NT2/D1 (cell line): ENCODE results near the gene PTPRN2.

Experiments used
- YY1 ChIP-seq: IDR thresholded peaks from 2 replicates; pipeline ENCODE4 v1.6.1; 2011; ENCODE audit not compliant: insufficient read length, insufficient read depth
- ZNF274 ChIP-seq: IDR thresholded peaks from 2 replicates; pipeline ENCODE4 v1.6.1; 2011; ENCODE audit warnings: mild to moderate bottlenecking, low read depth, low read length

DNA sequence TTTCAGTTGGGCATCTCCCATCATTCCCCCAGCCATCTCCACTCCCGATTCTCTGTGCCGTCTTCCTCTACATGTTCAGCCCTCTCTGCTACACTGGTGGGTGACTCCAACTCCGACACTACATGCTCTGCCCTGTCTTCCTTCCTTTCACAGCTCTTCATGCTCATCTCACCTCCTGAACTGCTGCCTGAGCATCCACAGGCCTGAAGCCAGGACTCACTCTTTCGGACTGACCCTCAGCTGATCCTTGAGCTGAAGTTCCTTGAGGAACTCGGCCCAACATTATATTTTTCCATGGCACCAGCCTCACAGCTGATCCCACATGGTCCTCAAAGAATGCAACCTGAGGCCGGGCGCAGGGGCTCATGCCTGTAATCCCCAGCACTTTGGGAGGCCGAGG lies 538.4 kb downstream of the PTPRN2 start:
- TF ChIP-seq ZNF274 (no peak), YY1 (no peak)
